LoVo (cell line): ENCODE results near the gene SYT13.

Source experiments
- DNase-seq: peaks from one replicate; pipeline ENCODE4 v3.0.0-alpha.2; 2016; ENCODE audit warnings: low spot score

The SYT13 gene

DNA sequence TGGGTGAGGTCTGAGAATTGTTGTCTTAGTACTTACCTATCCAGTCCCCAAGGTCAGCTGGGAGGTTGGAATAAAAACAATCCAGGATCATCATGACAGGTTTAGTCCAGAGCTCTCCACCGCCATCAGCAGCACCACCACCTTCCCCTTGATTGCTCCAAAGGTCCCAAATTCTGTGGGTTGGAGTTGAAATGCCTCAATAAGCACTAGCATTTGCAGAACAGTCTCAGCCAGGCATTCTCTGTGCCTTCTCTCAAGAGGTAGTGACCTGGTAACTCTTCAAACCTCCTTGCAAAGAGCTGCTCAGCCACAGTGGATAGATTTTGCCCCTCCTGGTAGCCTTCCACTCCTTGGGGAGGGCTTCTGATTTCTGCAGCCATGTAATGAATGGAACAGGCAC lies 70.1 kb downstream of the SYT13 start:
- DNase-seq: no peak

- DNase-seq: no peak
Measured at GRCh38 chr11:45215098-45215865, 70.9 kb downstream of the SYT13 start.

- DNase-seq: no peak
Measured at GRCh38 chr11:45213717-45214116, 72.4 kb downstream of the SYT13 start.

- no peak for DNase-seq
Measured at GRCh38 chr11:45213316-45213665, 72.8 kb downstream of the SYT13 start.

DNA sequence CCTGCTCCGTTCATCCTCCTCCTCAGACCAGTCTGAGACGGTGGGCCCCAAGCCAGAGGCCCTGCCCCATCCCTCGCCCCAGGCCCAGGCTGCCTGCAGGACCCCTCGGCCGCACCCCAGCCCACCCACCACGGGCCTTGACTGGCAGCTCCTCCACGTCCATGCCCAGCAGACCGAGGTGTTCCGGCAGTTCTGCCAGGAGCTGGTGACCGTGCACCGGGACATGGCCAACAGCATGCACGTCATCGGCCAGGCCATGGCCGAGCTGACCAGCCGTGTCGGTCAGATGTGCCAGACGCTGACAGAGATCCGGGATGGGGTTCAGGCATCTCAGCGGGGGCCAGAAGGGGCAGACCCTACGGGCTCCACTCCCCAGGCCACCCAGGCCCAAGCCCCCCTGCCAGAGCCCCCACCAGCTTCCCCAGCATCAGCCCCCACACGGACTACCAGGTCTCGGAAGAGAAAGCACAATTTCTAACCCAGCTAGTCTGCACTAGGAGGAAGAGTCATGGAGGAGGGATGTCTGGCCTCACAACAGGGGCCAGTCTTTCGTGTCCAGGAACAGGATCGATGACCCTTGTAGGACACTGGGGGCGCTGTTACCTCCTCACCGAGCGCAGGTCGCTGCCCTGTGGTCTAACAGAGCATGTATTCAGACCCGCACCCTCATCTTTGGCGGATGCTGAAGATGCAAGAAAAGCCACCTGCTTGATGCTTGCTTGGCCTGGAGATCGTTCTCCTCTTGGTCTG lies 73.4 kb downstream of the SYT13 start:
- DNase-seq: no peak

DNA sequence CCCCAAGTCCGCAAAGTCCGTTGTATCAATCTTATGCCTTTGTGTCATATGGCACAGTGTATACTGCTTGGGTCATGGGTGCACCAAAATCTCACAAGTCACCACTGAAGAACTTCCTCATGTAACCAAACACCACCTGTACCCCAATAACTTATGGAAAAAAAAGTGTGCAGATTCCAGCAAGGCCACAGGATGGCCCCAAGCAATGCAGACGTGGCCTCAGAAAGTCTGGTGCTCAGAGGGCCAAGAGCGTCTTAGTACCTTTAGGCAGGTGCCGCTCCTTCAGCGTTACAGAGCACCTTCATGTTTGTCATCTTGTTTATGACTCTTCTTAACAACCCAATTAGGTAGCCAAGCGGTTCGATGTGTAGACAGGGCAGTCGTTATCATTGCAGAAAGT lies 74.4 kb downstream of the SYT13 start:
- DNase-seq: no peak

DNA sequence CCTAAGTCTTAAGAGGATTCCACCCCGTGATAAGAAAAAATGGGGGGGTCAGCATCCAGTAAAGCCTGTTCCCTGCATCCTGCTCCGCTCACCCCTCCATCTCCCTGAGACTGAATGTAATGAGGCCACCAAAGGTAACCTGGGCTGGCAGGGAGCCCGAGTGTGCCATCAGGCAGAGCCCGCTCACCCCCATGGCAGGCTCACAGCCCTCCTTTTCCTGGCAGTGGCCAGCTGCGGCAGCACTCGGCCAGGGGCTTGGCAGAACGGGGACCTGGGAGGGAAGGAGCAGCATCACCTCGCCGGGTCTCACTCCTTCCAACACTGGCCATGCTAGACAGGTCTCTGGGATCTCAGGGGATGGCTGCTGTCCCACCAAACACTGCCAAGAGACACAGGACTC lies 75.3 kb downstream of the SYT13 start:
- DNase-seq: no peak

DNA sequence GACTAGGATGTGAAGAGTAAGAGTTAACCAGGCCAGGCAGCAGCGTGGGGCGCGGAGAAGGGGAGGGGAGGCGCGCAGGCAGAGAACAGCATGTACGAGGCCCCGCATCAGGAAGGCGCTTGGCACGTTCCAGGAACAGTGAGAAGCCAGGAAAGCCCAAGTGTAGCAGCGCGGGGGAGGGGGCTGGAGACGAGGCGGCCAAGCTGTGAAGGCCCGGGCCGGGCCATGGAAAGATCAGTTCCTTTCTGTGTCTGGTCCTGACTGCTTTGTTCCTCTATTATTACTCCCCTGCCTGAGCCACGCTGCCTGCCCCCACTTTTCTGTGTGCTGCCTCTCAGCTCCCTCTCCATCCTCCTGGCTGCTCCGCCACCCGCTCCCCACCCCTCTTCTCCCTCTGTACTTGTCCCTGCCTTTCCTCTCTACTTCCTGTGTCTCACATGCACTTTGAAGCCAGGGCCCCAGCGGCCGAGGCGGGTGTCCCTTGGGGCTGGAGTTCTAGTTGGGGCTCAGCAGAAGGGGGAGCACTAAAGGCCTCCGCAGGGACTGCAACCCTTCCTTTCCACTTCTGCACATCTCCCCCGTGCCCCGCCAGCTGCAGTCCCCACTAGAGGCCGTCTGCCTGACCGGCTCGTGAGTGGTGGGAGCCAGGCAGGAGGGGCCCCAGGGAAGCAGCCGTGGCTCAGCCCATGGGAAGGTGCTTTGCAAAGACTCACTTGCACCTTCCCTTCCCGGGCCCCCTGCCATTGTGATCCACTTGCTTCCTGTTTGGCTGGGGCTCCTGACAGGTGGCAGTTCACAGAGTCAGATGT lies 76.0 kb downstream of the SYT13 start:
- no peak for DNase-seq

DNA sequence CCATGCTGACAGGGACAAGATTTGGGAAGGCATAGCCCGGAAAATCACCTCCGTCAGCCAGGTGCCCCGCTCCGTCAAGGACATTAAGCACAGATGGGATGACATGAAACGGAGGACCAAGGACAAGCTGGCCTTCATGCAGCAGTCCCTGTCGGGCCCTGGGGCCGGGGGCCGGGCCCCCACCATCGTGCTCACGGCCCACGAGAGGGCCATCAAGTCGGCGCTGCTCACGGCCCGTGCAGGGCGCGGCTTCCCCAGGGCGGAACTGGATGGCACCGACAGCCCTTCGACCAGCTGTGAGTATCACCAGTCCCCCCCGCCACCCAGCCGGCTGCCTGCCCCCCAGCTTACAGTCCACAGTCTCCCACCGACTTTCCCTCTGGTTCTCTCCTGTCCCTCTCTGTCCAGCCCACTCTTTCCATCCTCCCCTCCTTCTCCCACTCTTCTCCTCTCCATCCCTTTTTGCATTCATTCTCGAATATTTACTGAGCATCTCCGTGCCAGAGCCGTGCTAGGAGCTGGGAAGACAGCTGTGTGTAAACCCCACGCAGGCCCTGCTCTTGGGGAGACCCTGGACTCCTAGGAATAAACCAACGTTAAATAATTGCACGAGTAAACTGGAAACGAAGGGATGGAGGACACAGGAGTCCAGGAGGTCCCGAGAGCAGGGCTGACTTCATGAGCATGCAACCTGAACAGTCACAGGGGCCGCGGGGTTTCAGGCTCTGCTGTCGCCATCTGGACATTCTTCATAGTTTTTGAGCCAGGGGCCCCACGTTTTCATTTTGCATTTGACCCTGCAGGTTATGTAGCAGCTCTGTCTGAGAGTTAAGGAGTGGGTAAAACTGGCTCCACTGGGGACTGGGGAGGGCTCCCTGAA lies 76.9 kb downstream of the SYT13 start:
- DNase-seq: no peak

- DNase-seq: no peak
Measured at GRCh38 chr11:45208135-45208534, 78.0 kb downstream of the SYT13 start.

- no peak for DNase-seq
Measured at GRCh38 chr11:45205978-45206377, 80.2 kb downstream of the SYT13 start.

GRCh38 chr11:45204761-45205160 lies 81.4 kb downstream of the SYT13 start:
- no peak for DNase-seq

- DNase-seq: no peak
Measured at GRCh38 chr11:45193695-45194094, 92.4 kb downstream of the SYT13 start.
